OCI-LY1 (cell line): ENCODE results near the gene TECPR2.

Experiments
- H2AFZ ChIP-seq: fragments of 200-600 bp; sonication (generic), shearing (Covaris generic); 2 replicates; pipeline ENCODE4 v1.6.0; 2014; ENCODE audit warnings: antibody characterized with exemption, mild to moderate bottlenecking, low read length
- H3F3A ChIP-seq: fragments of 200-600 bp; sonication (generic), shearing (Covaris generic); 2 replicates; pipeline ENCODE4 v1.6.0; 2014; ENCODE audit warnings: mild to moderate bottlenecking, antibody characterized with exemption, low read length, moderate library complexity; ENCODE audit not compliant: insufficient read depth
- H3K27ac ChIP-seq: fragments of 200-600 bp; sonication (generic); 2 replicates; pipeline ENCODE4 v1.5.1; 2014; ENCODE audit warnings: low read length, mixed run types, mild to moderate bottlenecking, low read depth; ENCODE audit not compliant: poor library complexity, severe bottlenecking
- H3K27me3 ChIP-seq: fragments of 200-600 bp; sonication (generic); 2 replicates; pipeline ENCODE4 v1.6.0; 2014; ENCODE audit warnings: antibody characterized with exemption, mild to moderate bottlenecking, low read length, moderate library complexity; ENCODE audit not compliant: insufficient read depth
- H3K36me3 ChIP-seq: fragments of 200-600 bp; sonication (generic); 2 replicates; pipeline ENCODE4 v1.6.1; 2014; ENCODE audit warnings: mild to moderate bottlenecking, antibody characterized with exemption, low read length, moderate library complexity, mixed read lengths; ENCODE audit not compliant: insufficient read depth
- H3K4me1 ChIP-seq: fragments of 200-600 bp; sonication (generic); 2 replicates; pipeline ENCODE4 v1.5.1; 2014; ENCODE audit warnings: mild to moderate bottlenecking, low read length, moderate library complexity; ENCODE audit not compliant: insufficient read depth, severe bottlenecking
- H3K4me2 ChIP-seq: fragments of 200-600 bp; sonication (generic), shearing (Covaris generic); 2 replicates; pipeline ENCODE4 v1.6.1; 2014; ENCODE audit warnings: low read length
- H3K4me3 ChIP-seq: fragments of 200-600 bp; sonication (generic); 2 replicates; pipeline ENCODE4 v1.5.1; 2014; ENCODE audit warnings: low read length, low read depth, mild to moderate bottlenecking, mixed read lengths; ENCODE audit not compliant: poor library complexity, severe bottlenecking
- H3K79me2 ChIP-seq: fragments of 200-600 bp; shearing (Covaris generic); 2 replicates; pipeline ENCODE4 v1.6.1; 2016; ENCODE audit warnings: mixed run types, low read length, mixed read lengths; ENCODE audit not compliant: insufficient read depth
- H3K9ac ChIP-seq: fragments of 200-600 bp; sonication (generic), shearing (Covaris generic); 2 replicates; pipeline ENCODE4 v1.6.1; 2014; ENCODE audit warnings: mild to moderate bottlenecking, low read length, mixed read lengths
- H3K9me2 ChIP-seq: fragments of 200-600 bp; sonication (generic), shearing (Covaris generic); 2 replicates; pipeline ENCODE4 v1.6.1; 2014; ENCODE audit warnings: low read depth, mild to moderate bottlenecking, low read length, mixed read lengths
- H3K9me3 ChIP-seq: fragments of 200-600 bp; shearing (Covaris generic); 2 replicates; pipeline ENCODE4 v1.6.1; 2014; ENCODE audit warnings: low read length, mixed read lengths
- H4K20me1 ChIP-seq: fragments of 200-600 bp; sonication (generic), shearing (Covaris generic); 2 replicates; pipeline ENCODE4 v1.6.0; 2016; ENCODE audit warnings: mild to moderate bottlenecking, low read length; ENCODE audit not compliant: insufficient read depth
- CTCF ChIP-seq: fragments of 200-600 bp; sonication (generic), shearing (Covaris generic); IDR thresholded peaks from 2 replicates; pipeline ENCODE4 v1.5.1; 2017; ENCODE audit warnings: mild to moderate bottlenecking, antibody characterized with exemption, low read length, moderate library complexity, mixed read lengths
- EZH2 ChIP-seq: fragments of 200-600 bp; sonication (generic), shearing (Covaris generic); IDR thresholded peaks from 2 replicates; pipeline ENCODE4 v1.8.0; 2017; ENCODE audit warnings: borderline replicate concordance, mixed run types, mild to moderate bottlenecking, antibody characterized with exemption, low read length, moderate library complexity, mixed read lengths

The TECPR2 gene

GRCh38 chr14:102335163-102335562, 27.6 kb upstream of the TECPR2 start:
- no peaks in the 10 kb centered on the region for H3K9me3 ChIP-seq
- H3K36me3 ChIP-seq = peaks cover 8% of the 10 kb centered on the region; the same call in 1 of the 2 replicates
- TF ChIP-seq EZH2 (no peak), CTCF (no peak)
- H3F3A ChIP-seq = no peaks in the 10 kb centered on the region
- H3K79me2 ChIP-seq = no peaks in the 10 kb centered on the region
- H3K4me3 ChIP-seq = no peak overlapping the region
- H3K9ac ChIP-seq = no peak overlapping the region
- no peak overlapping the region for H3K27ac ChIP-seq
- H3K4me2 ChIP-seq = no peak overlapping the region
- no peak overlapping the region for H2AFZ ChIP-seq
- no peaks in the 10 kb centered on the region for H4K20me1 ChIP-seq
- H3K4me1 ChIP-seq = no peaks in the 10 kb centered on the region
- H3K9me2 ChIP-seq = no peaks in the 10 kb centered on the region
- H3K27me3 ChIP-seq = no peaks in the 10 kb centered on the region

GRCh38 chr14:102338724-102339123, 24.0 kb upstream of the TECPR2 start:
- Histone ChIP-seq H3K27ac (no peak overlapping the region), H3K4me1 (no peaks in the 10 kb centered on the region), H3K4me2 (no peak overlapping the region), H3K4me3 (no peak overlapping the region), H3F3A (no peaks in the 10 kb centered on the region), H3K9me3 (no peaks in the 10 kb centered on the region), H2AFZ (no peak overlapping the region), H3K79me2 (no peaks in the 10 kb centered on the region), H3K9me2 (no peaks in the 10 kb centered on the region), H3K9ac (no peak overlapping the region), H4K20me1 (no peaks in the 10 kb centered on the region), H3K27me3 (no peaks in the 10 kb centered on the region), H3K36me3 (peaks cover 8% of the 10 kb centered on the region; the same call in 1 of the 2 replicates)
- TF ChIP-seq EZH2 = no peak
- TF ChIP-seq CTCF = no peak

- no peak overlapping the region for H3K27ac ChIP-seq
- H3K9me2 ChIP-seq = no peaks in the 10 kb centered on the region
- no peaks in the 10 kb centered on the region for H3K79me2 ChIP-seq
- TF ChIP-seq EZH2 (no peak), CTCF (no peak)
- no peaks in the 10 kb centered on the region for H4K20me1 ChIP-seq
- H3K4me1 ChIP-seq = no peaks in the 10 kb centered on the region
- H2AFZ ChIP-seq = no peak overlapping the region
- no peaks in the 10 kb centered on the region for H3K9me3 ChIP-seq
- no peak overlapping the region for H3K4me2 ChIP-seq
- H3F3A ChIP-seq = no peaks in the 10 kb centered on the region
- H3K9ac ChIP-seq = no peak overlapping the region
- no peak overlapping the region for H3K4me3 ChIP-seq
- H3K36me3 ChIP-seq = peaks cover 8% of the 10 kb centered on the region; the same call in 1 of the 2 replicates
- H3K27me3 ChIP-seq = no peaks in the 10 kb centered on the region
Measured at GRCh38 chr14:102341566-102341965, 21.2 kb upstream of the TECPR2 start.
